Fibroblast of villous mesenchyme (primary cell): ENCODE measurements around the gene RND3. TPM values are rescaled to one million over a fixed set of nuclear protein-coding genes. Genes with fewer than 3 reads are reported as not detected.

Source experiments
- DNase-seq: peaks from one replicate; pipeline ENCODE4 v3.0.0-alpha.2; 2010; ENCODE audit warnings: low read depth
- H3K4me3 ChIP-seq: 2 replicates; pipeline ENCODE4 v1.5.1; 2011; ENCODE audit warnings: low read depth, mild to moderate bottlenecking, low read length
- CTCF ChIP-seq: IDR thresholded peaks from 2 replicates; pipeline ENCODE4 v1.5.1; 2012; ENCODE audit warnings: low read depth, mild to moderate bottlenecking, low read length; ENCODE audit not compliant: insufficient read depth
- total RNA-seq: library from RNA; depleted of rRNA; stranded (reverse); fragments of >200 nt; gene quantifications from 2 replicates; pipeline ENCODE4 v1.2.3, GENCODE V29; 2012

Gene RND3
- total RNA-seq = 635 and 1,266 TPM in 2 replicates

GRCh38 chr2:150487537-150488429 lies at the start of gene RND3:
TSS of gene RND3 (minus strand) at chr2:150487667. CDS start at chr2:150487417, 250 bp downstream.
- peak within 1 kb of the TSS; percentile 100 for H3K4me3 ChIP-seq
- peak; percentile 89 for TF ChIP-seq CTCF
- peak; percentile 100 for DNase-seq

GRCh38 chr2:150535176-150535575 lies 47.7 kb upstream of the RND3 start:
- H3K4me3 ChIP-seq = no peak overlapping the region
- no peak for DNase-seq
- TF ChIP-seq CTCF = no peak

- no peak overlapping the region for H3K4me3 ChIP-seq
- no peak for TF ChIP-seq CTCF
- peak; percentile 58 for DNase-seq
Measured at GRCh38 chr2:150532879-150533278, 45.4 kb upstream of the RND3 start.

- no peak overlapping the region for H3K4me3 ChIP-seq
- no peak for DNase-seq
- no peak for TF ChIP-seq CTCF
Measured at GRCh38 chr2:150532020-150532419, 44.6 kb upstream of the RND3 start.

- DNase-seq = no peak
- H3K4me3 ChIP-seq = no peak overlapping the region
- no peak for TF ChIP-seq CTCF
Measured at GRCh38 chr2:150531591-150531990, 44.1 kb upstream of the RND3 start.

GRCh38 chr2:150530168-150530567 lies 42.7 kb upstream of the RND3 start:
- no peak overlapping the region for H3K4me3 ChIP-seq
- DNase-seq = no peak
- no peak for TF ChIP-seq CTCF
